Body of pancreas (tissue), 4 donors: ENCODE data around the gene GPR35.
"Not testable (repeated sequence)": the region's sequence is repeated elsewhere in the genome, so short reads cannot be mapped to it uniquely, and the experiment has no call there.

Source experiments
- POLR2A ChIP-seq, 3 donors: fragments of 450-650 bp; IDR thresholded peaks; one replicate each; pipeline ENCODE4 v1.6.1; 2016; ENCODE audit warnings: antibody characterized with exemption in 3 of 3, mild to moderate bottlenecking in 2 of 3
- TF ChIP-seq, protein P1 (sequence below), 7 experiments: fragments of 450-650 bp in 4 of 7; fragments of 200-600 bp in 3 of 7; sonication (generic) in 3 of 7; IDR thresholded peaks; one replicate each; pipeline ENCODE4 v1.5.1; 2016 to 2019; ENCODE audit warnings: antibody characterized with exemption in 7 of 7

DNA sequence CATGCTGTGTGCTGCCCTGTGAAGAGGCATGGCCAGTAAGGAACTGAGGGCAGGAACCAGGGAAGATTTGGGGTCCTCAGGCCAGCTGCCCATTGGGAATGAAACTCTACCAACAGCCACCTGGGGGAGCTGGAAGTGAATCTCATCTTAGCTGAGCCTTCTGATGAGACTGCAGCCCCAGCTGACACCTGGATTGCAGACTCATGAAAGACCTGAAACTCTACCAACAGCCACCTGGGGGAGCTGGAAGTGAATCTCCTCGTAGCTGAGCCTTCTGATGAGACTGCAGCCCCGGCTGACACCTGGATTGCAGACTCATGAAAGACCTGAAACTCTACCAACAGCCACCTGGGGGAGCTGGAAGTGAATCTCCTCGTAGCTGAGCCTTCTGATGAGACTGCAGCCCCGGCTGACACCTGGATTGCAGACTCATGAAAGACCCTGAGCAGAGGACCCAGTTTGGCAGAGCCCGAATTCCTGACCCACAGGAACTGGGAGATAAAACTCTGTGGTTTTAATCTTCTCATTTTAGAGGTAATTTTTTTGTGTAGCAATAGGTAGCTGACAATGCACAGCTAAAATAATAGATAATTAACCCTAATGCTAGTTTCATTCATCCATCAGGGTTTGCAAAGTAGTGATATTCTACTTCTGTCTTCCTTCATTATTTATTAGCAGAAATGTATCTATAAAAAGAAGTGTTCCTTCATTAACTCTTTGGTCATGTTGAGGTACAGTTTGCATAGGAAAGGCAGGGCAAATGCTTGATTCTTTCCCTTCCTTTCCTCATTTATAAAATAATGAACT, 8.2 kb upstream of the GPR35 start:
- TF ChIP-seq, protein P1, sequence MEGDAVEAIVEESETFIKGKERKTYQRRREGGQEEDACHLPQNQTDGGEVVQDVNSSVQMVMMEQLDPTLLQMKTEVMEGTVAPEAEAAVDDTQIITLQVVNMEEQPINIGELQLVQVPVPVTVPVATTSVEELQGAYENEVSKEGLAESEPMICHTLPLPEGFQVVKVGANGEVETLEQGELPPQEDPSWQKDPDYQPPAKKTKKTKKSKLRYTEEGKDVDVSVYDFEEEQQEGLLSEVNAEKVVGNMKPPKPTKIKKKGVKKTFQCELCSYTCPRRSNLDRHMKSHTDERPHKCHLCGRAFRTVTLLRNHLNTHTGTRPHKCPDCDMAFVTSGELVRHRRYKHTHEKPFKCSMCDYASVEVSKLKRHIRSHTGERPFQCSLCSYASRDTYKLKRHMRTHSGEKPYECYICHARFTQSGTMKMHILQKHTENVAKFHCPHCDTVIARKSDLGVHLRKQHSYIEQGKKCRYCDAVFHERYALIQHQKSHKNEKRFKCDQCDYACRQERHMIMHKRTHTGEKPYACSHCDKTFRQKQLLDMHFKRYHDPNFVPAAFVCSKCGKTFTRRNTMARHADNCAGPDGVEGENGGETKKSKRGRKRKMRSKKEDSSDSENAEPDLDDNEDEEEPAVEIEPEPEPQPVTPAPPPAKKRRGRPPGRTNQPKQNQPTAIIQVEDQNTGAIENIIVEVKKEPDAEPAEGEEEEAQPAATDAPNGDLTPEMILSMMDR (IDR thresholded peaks at IDR 0.05): not testable (repeated sequence)
- TF ChIP-seq POLR2A (IDR thresholded peaks at IDR 0.05): not testable (repeated sequence)
